CD4-positive, alpha-beta T cell treated with Interleukin-6 for 4 hours (primary cell): ENCODE measurements around the gene C2orf74.
"Not testable (repeated sequence)": the region's sequence is repeated elsewhere in the genome, so short reads cannot be mapped to it uniquely, and the experiment has no call there.

ENCODE experiments used
- DNase-seq: peaks from one replicate; pipeline ENCODE4 v3.0.0-alpha.2; 2020; ENCODE audit warnings: mixed read lengths

The C2orf74 gene

DNA sequence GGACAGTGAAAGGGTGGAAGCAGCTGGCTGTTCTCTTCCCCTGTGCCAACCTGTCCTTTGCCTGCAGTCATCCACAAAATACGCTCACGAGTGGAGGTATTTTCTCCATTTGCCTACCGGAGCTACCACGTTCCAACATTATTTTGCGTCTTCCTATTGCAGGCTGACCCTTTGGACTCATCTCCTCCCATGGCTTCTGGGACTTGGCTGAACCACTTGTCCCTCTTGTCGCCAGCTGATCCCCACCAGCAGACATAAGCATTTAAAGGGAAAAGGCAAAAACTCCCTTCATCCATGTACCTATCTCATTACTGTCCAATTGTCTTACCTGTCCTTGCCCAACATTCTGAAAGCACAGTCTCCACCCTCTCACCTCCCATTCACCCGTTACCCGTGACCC is 13.0 kb downstream of the C2orf74 start:
- no peak for DNase-seq

DNA sequence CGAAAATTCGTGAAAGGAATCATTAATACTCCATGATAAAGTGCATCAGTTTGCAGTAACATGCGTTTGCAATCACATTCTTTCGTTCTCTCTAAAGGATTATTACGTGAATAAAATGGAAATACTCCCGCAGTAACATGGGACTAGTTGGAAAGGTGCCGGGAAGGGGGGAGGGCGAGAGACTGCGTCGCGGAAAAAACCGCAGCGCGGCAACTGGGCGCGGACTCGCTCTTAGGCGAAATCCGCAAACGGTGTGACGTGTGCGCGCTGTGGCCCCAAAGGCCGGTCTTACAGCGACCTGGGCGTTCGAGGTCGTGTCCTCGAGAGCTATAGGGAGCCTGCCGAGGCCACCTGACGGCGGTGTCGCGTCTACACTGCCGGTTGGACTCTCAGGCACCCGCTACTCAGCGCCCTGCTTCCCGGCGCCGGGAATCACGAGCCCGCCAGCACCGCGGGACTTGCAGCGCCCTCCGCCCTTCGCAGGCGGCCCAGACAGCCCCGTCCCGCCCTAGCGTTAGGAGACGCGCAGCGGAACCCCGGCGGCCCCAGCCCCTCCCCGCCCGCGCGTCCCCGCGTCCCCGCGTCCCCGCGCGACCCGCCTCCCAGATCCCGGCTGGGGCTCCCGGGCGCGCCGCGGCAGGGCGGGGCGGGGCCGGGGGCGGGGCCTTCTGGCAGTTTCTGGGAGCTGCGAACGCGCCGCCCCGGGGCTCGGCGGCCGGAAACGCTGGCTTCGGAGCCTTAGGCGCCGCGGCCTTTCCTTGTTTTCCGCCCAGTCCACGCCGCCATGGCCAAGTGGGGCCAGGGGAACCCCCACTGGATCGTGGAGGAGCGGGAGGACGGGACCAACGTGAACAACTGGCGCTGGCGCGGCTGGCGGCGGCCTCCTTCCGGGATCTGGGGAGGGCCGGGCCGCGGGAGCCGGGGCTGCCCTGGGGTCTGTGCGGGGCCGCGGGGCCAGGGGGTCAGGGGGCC is 15.1 kb downstream of the C2orf74 start:
- peak; percentile 98 for DNase-seq

DNA sequence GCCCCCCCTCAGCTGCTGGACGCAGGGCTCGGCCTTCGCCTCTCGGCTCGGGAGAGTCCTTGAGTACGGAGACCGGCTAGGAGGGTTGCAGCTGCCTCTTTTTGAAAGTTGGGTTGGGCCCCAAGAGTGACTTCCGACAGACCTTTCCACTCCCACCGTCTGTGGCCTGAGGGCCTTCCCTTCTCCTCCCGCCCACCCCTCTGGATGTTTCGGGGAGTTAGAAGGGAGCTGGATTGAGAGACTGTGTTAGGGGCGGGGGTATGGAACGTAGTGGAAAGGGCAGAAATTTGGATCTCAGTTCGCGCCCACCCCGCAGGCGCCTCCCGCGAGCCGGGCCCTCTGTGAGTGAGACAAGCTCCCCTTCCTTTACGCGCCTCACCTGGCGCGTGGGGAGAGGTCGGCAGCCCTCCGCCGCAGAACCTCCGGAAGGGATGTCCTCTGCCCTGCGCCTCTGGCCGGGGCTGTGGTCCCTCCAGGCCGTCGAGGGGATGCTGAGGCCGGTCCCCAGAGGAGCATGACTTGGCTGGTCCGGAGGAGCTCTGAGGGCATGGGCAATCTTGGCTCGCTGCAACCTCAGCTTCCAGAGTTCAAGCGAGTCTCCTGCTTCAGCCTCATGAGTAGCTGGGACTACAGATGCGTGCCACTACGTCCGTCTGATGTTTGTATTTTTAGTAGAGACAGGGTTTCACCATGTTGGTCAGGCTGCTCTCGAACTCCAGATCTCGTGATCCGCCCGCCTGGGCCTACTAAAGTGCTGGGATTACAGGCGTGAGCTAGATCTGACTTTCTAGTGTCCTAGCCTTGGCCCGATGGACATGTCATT is 15.9 kb downstream of the C2orf74 start:
- DNase-seq, result peak; percentile 53

DNA sequence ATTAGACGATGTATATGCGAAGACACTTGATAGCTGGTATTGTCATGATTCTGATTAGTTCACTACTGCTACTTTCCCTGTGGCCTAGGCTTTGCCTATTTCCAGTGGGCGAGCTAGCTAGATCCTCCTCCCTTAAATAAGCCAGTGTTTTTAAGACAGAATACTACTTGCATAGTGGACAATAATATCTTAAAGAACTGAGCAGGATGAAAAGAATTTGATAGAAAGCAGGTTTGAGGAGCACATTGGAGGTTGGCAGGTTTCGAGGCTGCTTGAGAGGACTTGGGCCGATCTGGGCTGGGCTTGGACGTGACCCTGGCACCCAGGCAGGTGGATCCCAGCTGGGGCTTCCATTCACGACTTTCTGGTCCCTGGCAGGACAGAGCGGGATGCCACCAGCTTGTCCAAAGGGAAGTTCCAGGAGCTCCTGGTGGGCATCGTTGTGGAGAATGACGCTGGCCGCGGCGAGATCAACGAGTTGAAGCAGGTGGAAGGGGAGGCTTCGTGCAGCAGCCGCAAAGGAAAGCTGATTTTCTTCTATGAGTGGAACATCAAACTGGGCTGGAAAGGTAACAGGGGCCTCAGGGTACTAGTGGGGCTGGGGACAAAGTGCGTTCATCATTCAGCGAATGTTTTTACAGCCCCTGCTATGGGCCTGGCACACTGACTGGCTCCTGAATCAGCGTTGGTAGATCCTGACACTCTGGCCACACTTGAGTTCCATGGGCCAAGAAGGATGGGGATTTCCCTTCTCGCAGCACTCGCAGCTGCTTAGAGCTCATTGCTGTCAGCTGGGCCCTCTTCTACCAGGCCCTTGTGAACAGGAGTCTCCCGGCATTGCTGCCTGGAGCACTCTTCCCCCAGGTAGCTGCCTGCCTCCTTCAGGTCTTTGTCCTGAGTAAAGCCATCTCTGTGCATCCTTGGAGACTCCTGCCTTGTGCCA is 16.9 kb downstream of the C2orf74 start:
- no peak for DNase-seq

DNA sequence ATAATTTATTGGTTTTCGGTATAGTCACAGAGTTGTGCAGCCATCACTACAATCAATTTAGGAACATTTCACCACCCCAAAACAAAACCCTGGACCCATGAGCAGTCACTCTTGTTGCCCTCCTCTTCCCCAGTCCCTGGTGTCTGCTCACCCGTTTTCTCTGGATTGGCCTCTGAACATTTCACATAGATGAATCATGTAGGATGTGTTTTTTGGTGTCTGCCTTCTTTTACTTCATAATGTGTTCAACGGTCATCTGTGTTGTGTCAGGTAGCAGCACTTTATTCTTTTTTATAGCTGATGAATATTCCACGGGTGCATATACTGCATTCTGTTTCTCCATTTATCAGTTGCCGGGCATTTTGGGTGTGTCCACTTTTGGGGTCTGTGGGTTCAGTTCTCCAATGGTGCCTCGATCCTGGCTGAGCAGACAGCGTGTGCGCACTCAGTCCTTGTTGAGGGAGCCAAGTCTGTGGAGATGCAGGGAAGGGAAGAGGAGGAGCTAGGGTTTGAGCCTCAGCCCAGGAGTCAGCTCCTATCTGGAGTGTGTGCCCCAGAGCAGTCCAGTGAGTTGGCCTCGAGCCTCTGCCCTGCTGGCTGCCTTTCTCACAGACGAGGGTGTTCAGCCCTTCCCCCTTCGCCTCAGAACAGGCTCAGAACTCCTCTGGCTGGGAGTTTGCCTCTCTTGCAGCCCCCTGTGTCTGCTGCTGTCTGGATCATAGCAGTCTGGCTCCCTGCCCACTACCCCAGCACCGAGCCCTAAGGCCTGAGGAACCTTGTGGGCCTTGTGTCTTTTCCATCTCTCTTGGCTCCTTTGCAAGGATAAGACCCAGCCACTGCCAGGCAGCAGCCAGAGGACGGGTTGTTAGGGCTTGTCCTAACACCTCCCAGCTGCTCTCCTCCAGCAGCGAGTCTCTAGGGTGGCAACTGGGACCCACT is 18.0 kb downstream of the C2orf74 start:
- no peak for DNase-seq

DNA sequence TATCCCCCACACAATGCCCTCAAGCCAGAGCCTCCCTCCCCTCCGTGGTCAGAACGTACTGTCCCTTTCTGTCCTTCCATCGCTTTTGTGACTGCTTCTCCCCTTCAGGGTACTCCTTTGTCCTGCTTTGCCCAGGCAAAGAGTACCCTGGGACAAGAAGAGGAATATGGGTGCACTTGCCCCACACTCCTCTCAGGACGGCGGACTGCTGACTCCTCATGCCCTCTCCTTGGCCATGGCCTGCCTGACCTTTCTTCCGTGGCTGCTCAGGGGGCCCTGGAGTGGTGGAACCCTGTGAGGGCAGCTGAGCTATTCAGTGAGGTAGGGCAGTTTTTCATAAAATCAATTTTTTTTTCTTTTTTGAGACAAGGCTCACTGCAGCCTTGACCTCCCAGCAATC is 18.7 kb downstream of the C2orf74 start:
- DNase-seq, result no peak

DNA sequence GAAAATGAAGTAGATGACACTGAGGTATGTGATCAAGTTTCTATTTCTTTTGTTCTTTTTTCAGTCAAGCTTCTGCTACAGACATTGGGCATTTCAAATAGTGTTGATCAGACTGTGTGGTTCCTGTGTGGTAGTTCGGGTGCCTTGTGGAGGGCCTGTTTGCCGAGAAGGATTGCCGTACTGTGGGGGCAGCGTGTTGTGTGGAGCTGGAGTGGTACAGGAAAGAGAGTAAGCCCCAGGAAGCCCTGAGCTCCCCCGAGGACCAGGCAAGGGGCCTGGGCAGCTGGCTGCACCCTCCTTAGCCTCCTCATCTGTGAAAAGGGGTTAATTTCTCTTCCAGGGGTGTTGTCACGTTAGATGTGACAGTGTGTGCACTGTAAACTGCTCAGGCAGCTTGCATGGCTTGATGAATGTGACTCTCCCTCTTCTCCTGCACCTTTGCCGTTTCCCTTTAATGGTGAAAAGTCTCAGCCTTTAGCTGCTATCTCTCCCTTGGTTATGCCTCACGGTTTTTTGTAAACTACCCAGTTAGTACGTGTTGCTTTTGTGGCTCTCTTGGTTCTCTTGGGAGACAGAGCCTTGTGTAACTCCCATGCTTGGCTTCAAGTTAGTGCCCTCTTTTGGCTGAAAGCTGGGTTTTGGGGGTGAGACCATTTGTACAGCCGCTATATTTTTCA is 19.5 kb downstream of the C2orf74 start:
- DNase-seq, result no peak

DNA sequence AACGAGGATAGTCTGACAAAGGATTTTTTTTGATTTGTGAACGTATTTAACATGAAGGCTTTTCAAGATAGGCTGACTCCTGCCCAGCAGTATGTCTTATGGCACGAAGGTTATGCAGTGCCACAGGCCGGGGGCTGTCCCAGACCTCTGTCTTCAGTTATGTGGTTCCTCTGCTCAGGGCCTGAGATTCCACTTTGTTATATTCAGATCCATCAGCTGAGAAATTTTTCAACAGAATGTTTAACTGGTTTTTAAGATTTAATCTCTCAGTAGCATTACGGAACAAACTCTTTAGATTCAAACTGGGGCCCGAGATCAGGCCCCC is 20.0 kb downstream of the C2orf74 start:
- no peak for DNase-seq

DNA sequence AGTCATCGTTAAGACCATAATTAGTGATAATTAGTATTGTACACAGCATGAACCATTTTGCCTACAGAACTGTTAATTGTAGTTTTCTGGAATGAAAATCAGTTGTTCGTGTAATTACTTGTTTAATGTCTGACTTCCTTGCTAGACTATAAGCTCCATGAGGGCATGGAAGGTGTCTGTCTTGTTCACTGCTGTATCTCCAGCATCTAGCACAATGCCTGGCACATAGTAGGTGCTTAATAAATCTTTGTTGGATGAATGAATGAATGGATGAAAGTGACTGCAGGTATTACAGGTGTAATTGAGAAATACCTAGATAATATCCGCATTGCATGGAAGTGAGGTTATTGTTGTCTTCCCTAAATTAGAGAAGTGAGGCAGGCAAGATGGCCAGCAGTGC is 21.8 kb downstream of the C2orf74 start:
- no peak for DNase-seq

DNA sequence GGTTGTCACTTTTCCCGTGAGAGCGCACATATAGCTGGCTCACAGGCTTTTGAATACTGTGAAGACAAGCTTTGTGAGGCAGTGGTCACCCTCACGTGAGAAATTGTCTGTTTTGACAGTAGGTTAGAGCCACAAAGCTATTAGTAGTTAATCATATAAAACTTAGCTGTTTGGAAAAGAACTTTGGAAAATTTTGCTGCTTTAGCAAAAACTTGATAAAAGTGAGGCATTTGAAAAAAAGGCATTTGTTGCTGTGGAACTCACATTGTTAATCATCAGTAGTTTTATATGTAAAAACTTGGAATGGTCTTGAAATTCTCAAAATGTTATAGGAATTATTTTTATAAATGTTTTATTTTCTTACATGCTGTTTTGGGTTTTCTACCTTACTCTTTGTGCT is 22.3 kb downstream of the C2orf74 start:
- DNase-seq, result no peak

DNA sequence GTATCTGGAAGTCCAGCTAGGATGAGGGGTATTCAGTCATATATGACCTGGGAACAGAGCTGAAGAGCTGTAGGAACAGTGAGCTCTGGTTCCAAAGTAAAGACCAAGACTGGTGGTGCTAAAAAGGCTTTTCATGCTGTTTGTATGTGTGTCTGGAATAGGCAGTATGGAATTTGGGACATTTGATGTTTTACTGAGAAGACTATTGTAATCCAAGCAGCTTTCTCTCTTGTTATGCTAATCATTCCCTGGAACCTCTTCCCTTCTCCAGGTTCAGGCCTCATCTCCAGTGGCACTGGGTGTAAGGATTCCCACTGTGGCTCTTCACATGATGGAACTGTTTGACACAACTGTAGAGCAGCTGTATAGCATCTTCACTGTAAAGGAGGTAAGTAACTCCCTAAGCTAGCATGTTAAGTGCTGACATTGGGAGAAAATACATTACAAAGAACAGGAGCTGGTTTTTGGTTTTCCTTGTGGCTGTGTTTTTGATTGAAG is 23.3 kb downstream of the C2orf74 start:
- DNase-seq, result no peak

DNA sequence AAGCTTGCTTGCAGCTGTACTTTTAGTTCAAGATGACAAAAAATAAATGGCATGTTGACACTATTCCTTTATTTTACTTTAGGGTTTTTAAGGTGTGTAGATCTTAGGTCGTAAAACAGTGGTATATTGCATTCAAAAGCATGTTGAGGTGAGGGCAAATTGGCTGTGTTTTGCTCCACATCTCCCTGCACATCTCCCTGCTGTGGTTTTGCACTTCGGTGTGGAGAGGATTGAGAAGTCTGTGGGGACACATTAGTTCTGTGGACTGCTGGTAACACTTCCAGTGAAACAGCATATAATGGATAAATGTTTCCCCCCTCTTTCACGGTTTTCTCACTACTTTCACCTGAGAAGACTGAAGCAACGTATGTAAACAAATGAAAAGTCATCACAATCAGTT is 25.1 kb downstream of the C2orf74 start:
- DNase-seq, result no peak

DNA sequence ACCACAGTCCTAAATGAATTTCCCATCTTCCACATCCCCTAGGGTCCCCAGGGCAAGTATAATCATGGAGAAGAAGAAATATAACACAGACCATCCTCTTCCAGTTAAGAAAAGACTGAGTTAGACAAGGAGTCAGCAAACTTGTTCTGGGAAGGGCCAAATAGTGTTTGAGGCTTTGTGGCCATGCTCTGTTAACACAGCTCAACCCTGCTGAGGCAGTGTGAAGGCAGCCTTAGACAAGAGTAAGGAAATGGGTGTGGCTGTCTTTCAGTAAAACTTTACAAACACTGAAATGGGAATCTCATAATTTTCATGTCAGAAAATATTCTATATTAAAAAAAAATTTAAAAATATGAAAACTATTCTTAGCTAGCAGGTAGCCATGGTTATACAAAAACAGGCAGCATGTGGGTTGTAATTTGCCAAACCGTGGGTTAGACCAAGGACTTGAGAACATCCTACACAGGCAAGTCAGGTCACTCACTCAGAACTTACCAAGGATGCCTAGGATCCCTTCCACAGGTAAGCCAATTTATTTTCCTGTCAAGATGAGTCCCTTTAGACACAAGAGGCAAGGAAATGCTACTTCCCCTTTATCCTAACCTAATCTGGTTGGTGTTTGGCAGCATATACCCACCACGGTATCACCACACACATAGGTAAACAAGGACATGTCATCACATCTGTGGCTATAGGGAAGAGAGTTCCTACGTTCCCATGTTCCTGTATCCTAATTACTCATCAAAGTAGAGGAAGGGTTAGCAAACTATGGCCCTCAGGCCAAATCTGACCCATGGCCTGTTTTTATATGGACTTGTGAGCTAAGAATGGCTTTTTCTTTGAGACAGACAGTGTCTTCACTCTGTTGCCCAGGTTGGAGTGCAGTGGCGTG is 31.9 kb downstream of the C2orf74 start:
- DNase-seq, result no peak

DNA sequence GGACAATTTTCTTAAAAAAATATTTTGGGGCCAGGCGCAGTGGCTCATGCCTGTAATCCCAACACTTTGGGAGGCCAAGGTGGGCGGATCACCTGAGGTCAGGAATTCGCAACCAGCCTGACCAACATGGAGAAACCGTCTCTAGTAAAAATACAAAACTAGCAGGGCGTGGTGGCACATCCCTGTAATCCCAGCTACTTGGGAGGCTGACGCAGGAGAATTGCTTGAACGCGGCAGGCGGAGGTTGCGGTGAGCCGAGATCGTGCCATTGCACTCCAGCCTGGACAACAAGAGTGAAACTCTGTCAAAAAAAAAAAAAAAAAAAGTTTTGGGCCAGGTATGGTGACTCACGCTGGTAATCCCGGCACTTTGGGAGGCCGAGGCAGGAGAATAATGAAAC is 32.7 kb downstream of the C2orf74 start:
- not testable (repeated sequence) for DNase-seq

DNA sequence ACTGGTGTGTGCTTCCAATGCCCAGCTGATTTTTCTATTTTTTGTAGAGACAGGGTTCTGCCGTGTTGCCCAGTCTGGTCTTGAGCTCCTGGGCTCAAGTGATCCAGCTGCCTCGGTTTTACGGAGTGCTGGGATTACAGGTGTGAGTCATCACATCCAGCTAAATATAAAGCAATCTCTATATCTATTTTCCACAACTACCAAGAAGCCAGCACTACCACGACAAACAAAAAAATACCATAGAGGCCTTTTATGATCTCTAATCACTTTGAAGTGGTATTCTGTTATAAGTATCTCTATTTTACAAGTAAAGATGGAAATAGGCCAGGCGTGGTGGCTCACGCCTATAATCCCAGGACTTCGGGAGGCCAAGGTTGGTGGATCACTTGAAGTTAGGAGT is 34.7 kb downstream of the C2orf74 start:
- no peak for DNase-seq

DNA sequence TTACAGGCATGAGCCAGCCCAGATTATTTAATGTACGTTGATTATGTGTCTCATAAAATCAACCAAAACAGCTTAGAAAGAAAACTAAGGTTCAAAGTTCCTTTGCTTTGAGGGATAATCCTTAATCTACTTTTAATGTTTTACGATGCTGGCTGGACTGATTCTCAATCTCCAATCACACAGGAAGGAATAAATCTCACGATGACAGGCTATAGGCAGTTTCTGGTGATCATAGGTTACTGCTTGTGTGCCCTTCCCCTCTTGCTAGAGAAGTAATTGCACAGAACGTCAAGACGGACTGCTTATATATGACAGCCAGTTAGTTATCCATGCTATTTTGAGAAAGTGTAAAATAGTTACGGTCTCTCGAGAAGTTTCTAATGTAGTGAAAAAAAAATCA is 43.1 kb downstream of the C2orf74 start:
- no peak for DNase-seq

DNA sequence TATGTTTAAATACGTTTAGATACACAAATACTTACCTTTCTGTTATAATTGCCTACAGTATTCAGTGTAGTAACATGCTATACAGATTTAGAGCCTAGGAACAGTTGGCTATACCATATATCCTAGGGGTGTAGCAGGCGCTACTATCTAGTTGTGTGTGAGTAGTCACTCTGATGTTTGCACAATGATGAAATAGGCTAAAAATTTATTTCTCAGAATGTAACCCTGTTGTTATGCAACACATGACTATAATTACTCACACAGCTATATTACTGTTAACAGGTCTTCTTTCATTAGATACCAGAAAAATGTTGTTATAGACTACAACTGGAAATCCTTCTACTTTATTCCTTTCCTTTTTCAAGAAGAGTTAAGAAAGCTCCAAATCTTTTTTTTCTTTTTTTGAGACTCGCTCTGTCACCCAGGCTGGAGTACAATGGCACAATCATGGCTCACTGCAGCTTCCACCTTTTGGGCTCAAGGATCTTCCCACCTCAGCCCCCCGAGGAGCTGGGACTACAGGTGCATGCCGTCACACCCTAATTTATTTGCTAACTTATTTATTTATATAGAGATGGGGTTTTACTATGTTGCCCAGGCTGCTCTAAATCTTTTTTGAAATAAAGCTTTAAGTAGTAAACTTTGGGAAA is 48.5 kb downstream of the C2orf74 start:
- DNase-seq, result no peak

DNA sequence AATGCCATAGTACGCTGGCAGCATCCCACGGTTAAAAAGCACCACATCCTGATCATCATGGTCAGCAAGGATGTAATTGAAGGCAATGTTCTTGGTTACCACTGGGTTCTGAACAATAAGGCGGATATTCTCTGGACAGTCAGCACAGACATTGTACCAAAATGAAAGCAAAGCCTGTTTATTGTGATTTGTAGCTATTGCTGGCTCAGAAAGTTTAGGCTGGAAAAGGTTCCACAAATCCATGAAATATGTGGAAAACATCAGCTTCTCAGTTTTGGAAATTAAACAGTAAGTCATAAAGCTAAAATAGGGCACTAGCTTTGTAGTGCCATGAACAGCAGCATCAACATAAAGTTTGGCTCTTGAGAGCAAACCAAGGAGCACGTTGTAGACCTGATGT is 52.2 kb downstream of the C2orf74 start:
- no peak for DNase-seq
